SK-N-SH (cell line): ENCODE data around the gene CCNI2. TPM values are rescaled to one million over a fixed set of nuclear protein-coding genes. Genes with fewer than 3 reads are reported as not detected.
A peak's percentile ranks its signal among the peaks of the same experiment; 100 is the strongest.

ENCODE experiments used
- CTCF ChIA-PET: fragments of 300-600, 350-600 bp; formaldehyde crosslinking; extraction: SDS; loops from one replicate; lab custom pipeline; 2021; lab: Yijun Ruan, JAX
- POLR2A ChIA-PET: fragments of 350-600 bp; sonication (Branson Sonifier 250); formaldehyde crosslinking; extraction: SDS; loops from one replicate; lab custom pipeline; 2020; ENCODE audit warnings: antibody characterized with exemption, inconsistent platforms; lab: Yijun Ruan, JAX
- DNase-seq: peaks from one replicate; pipeline ENCODE4 v3.0.0; 2012
- H2AFZ ChIP-seq: fragments of 200-600 bp; sonication (generic); 2 replicates; pipeline ENCODE4 v1.8.1; 2016; ENCODE audit warnings: antibody characterized with exemption, mild to moderate bottlenecking, low read depth
- H3F3A ChIP-seq: fragments of 200-600 bp; sonication (generic); replicated peaks from 2 replicates; pipeline ENCODE3; 2016; ENCODE audit warnings: antibody characterized with exemption, mild to moderate bottlenecking; ENCODE audit not compliant: insufficient read depth
- H3K27ac ChIP-seq, 2 experiments: fragments of 200-500 bp in 1 of 2; fragments of 200-600 bp in 1 of 2; sonication (Bioruptor generic) in 1 of 2; sonication (generic), shearing (Covaris generic) in 1 of 2; 2 replicates each; pipeline versions ENCODE4 v1.5.1 to v1.6.1; 2014 to 2016; ENCODE audit warnings: low read depth in 2 of 2, inconsistent platforms in 1 of 2, low read length in 1 of 2, mild to moderate bottlenecking in 1 of 2, mixed read lengths in 1 of 2
- H3K27me3 ChIP-seq: fragments of 200-600 bp; sonication (generic), shearing (Covaris generic); 2 replicates; pipeline ENCODE4 v1.6.1; 2016; ENCODE audit warnings: mixed run types; ENCODE audit not compliant: insufficient read depth
- H3K36me3 ChIP-seq, 2 experiments: fragments of 200-500 bp in 1 of 2; fragments of 200-600 bp in 1 of 2; sonication (Bioruptor generic) in 1 of 2; sonication (generic) in 1 of 2; replicated peaks in 1 of 2; 2 replicates each; pipeline versions ENCODE3 to v1.5.1; 2014 to 2016; ENCODE audit warnings: low read length in 1 of 2, mild to moderate bottlenecking in 1 of 2; ENCODE audit not compliant: insufficient read depth in 2 of 2, control insufficient read depth in 1 of 2
- H3K4me1 ChIP-seq, 2 experiments: fragments of 200-500 bp in 1 of 2; fragments of 200-600 bp in 1 of 2; sonication (Bioruptor generic) in 1 of 2; sonication (generic), shearing (Covaris generic) in 1 of 2; 2 replicates each; pipeline versions ENCODE4 v1.5.1 to v1.6.1; 2014 to 2016; ENCODE audit warnings: low read depth in 1 of 2, low read length in 1 of 2, mixed run types in 1 of 2; ENCODE audit not compliant: insufficient read depth in 2 of 2, control insufficient read depth in 1 of 2
- H3K4me2 ChIP-seq: fragments of 200-600 bp; sonication (generic), shearing (Covaris generic); 2 replicates; pipeline ENCODE4 v1.6.1; 2017; ENCODE audit warnings: mixed run types
- H3K4me3 ChIP-seq, 2 experiments: fragments of 200-500 bp in 1 of 2; fragments of 200-600 bp in 1 of 2; sonication (Bioruptor generic) in 1 of 2; sonication (generic), shearing (Covaris generic) in 1 of 2; 2 replicates each; pipeline versions ENCODE4 v1.5.1 to v1.8.1; 2014 to 2016; ENCODE audit warnings: low read depth in 2 of 2, inconsistent platforms in 1 of 2, low read length in 1 of 2, mild to moderate bottlenecking in 1 of 2, mixed read lengths in 1 of 2, moderate library complexity in 1 of 2
- H3K79me2 ChIP-seq: fragments of 200-600 bp; sonication (generic); 2 replicates; pipeline ENCODE4 v1.8.1; 2017; ENCODE audit warnings: mild to moderate bottlenecking; ENCODE audit not compliant: insufficient read depth
- H3K9ac ChIP-seq: fragments of 200-600 bp; sonication (generic); 2 replicates; pipeline ENCODE4 v1.6.1; 2017; ENCODE audit warnings: mixed run types
- H3K9me2 ChIP-seq: fragments of 200-600 bp; sonication (generic); 2 replicates; pipeline ENCODE4 v1.6.1; 2017; ENCODE audit warnings: mixed run types
- H3K9me3 ChIP-seq: fragments of 200-600 bp; sonication (generic); 2 replicates; pipeline ENCODE4 v1.6.1; 2017; ENCODE audit warnings: mixed run types, mild to moderate bottlenecking, moderate library complexity
- H4K20me1 ChIP-seq: fragments of 200-600 bp; sonication (generic); 2 replicates; pipeline ENCODE4 v1.6.1; 2017; ENCODE audit warnings: mild to moderate bottlenecking, mixed run types; ENCODE audit not compliant: insufficient read depth
- CHD2 ChIP-seq: fragments of 150-350 bp; IDR thresholded peaks from 2 replicates; pipeline ENCODE4 v1.6.1; 2018; ENCODE audit warnings: low read length; ENCODE audit not compliant: partially characterized antibody
- CTCF ChIP-seq: fragments of 200-600 bp; sonication (generic); IDR thresholded peaks from 2 replicates; pipeline ENCODE4 v1.6.1; 2017; ENCODE audit warnings: antibody characterized with exemption, mild to moderate bottlenecking, moderate library complexity
- ELF1 ChIP-seq: IDR thresholded peaks from 2 replicates; pipeline ENCODE4 v1.4.0; 2012
- EP300 ChIP-seq, 2 experiments: IDR thresholded peaks; 2 replicates each; pipeline versions ENCODE4 v1.4.0 to v1.6.1; 2012; ENCODE audit warnings: borderline replicate concordance in 1 of 2, low read depth in 1 of 2, low read length in 1 of 2
- FOSL2 ChIP-seq: IDR thresholded peaks from 2 replicates; pipeline ENCODE4 v1.4.0; 2012; ENCODE audit warnings: low read depth, mild to moderate bottlenecking, moderate library complexity, borderline replicate concordance
- FOXM1 ChIP-seq: IDR thresholded peaks from 2 replicates; pipeline ENCODE4 v1.4.0; 2012; ENCODE audit warnings: low read depth, mild to moderate bottlenecking
- IRF3 ChIP-seq: fragments of 150-350 bp; IDR thresholded peaks from 2 replicates; pipeline ENCODE4 v1.6.1; 2016; ENCODE audit warnings: mild to moderate bottlenecking, low read depth, low read length
- MAX ChIP-seq: IDR thresholded peaks from 2 replicates; pipeline ENCODE4 v1.4.0; 2012; ENCODE audit warnings: low read depth
- MEF2A ChIP-seq: IDR thresholded peaks from 2 replicates; pipeline ENCODE4 v1.4.0; 2012; ENCODE audit warnings: low read depth, borderline replicate concordance
- NFIC ChIP-seq: IDR thresholded peaks from 2 replicates; pipeline ENCODE4 v1.4.0; 2012; ENCODE audit warnings: borderline replicate concordance
- NRF1 ChIP-seq: IDR thresholded peaks from 2 replicates; pipeline ENCODE4 v1.6.1; 2012; ENCODE audit warnings: low read depth, mild to moderate bottlenecking, low read length
- RAD21 ChIP-seq: IDR thresholded peaks from 2 replicates; pipeline ENCODE4 v1.6.1; 2012; ENCODE audit warnings: mild to moderate bottlenecking, low read length
- SMC3 ChIP-seq: IDR thresholded peaks from 2 replicates; pipeline ENCODE4 v1.6.1; 2012; ENCODE audit warnings: low read depth, low read length, improper control_type of control experiment
- TAF1 ChIP-seq: IDR thresholded peaks from 2 replicates; pipeline ENCODE4 v1.6.1; 2012; ENCODE audit warnings: low read depth, mild to moderate bottlenecking, low read length, moderate library complexity, borderline replicate concordance
- USF1 ChIP-seq: IDR thresholded peaks from 2 replicates; pipeline ENCODE4 v1.4.0; 2012; ENCODE audit warnings: low read depth, borderline replicate concordance
- USF2 ChIP-seq: fragments of 150-350 bp; IDR thresholded peaks from 2 replicates; pipeline ENCODE4 v1.6.1; 2017; ENCODE audit warnings: antibody characterized with exemption, low read length, low read depth, borderline replicate concordance
- ZBTB33 ChIP-seq: IDR thresholded peaks from 2 replicates; pipeline ENCODE4 v1.4.0; 2012; ENCODE audit warnings: low read depth, borderline replicate concordance
- WGBS: methylation state at CpG from one replicate; pipeline ENCODE4 v1.1.6; 2017; ENCODE audit warnings: low lambda C conversion rate; 5-methylcytosine and 5-hydroxymethylcytosine counted together
- polyA plus RNA-seq, 3 experiments: library from polyadenylated mRNA; depleted of rRNA; stranded (reverse); fragments of >200 nt; gene quantifications; 2 replicates each; pipeline ENCODE4 v1.2.3, GENCODE V29; 2012

Gene CCNI2
- polyA plus RNA-seq, 1 of the 3 experiments (the other 2 are of a cell fraction), result 0.05 TPM

- no peak overlapping the region for H2AFZ ChIP-seq
- no peak for TF ChIP-seq EP300 (IDR thresholded peaks at IDR 0.05; ENCODE audit: borderline replicate concordance in 1 of 2, low read depth in 1 of 2, low read length in 1 of 2)
- no peak for TF ChIP-seq IRF3
- TF ChIP-seq, all 33 proteins: peak for 0
- no peaks in the 10 kb centered on the region for H4K20me1 ChIP-seq
- ChIA-PET CTCF (no interaction called here), POLR2A (no interaction called here)
- H3K9me3 ChIP-seq, result no peaks in the 10 kb centered on the region
- H3F3A ChIP-seq, result peaks cover 10% of the 10 kb centered on the region
- H3K4me2 ChIP-seq, result no peak overlapping the region
- H3K27me3 ChIP-seq, result no peaks in the 10 kb centered on the region
- no peak overlapping the region for H3K4me3 ChIP-seq
- DNase-seq, result no peak
- H3K9ac ChIP-seq, result no peak overlapping the region
- H3K27ac ChIP-seq, result no peak overlapping the region
- peaks cover 22 to 43% of the 10 kb centered on the region in 2 experiments for H3K36me3 ChIP-seq
- no peaks in the 10 kb centered on the region for H3K79me2 ChIP-seq
- H3K9me2 ChIP-seq, result no peaks in the 10 kb centered on the region
- no peaks in the 10 kb centered on the region; a peak in 2 of 4 replicates for H3K4me1 ChIP-seq
These were observed 38.6 kb upstream of the CCNI2 start for GRCh38 chr5:132708645-132709044.

GRCh38 chr5:132714456-132715307 is 32.5 kb upstream of the CCNI2 start:
- Histone ChIP-seq H3K9me2 (no peaks in the 10 kb centered on the region), H3K9me3 (no peaks in the 10 kb centered on the region), H3K4me1 (no peaks in the 10 kb centered on the region), H3K79me2 (no peaks in the 10 kb centered on the region), H3K27me3 (no peaks in the 10 kb centered on the region), H3F3A (peaks cover 10% of the 10 kb centered on the region), H3K4me3 (no peak overlapping the region), H4K20me1 (no peaks in the 10 kb centered on the region), H2AFZ (no peak overlapping the region), H3K36me3 (peaks cover 21 to 32% of the 10 kb centered on the region in 2 experiments), H3K9ac (no peak overlapping the region), H3K4me2 (no peak overlapping the region), H3K27ac (no peak overlapping the region)
- ChIA-PET CTCF (interaction anchor here (0.6 to 2.3 kb wide), 16 partner anchors 9 to 188 kb away, joined by 3 to 20 read pairs (median 3); partner anchors contain the start of gene IL4), POLR2A (no interaction called here)
- no peak for DNase-seq
- 83% methylated on average over 11 of the region's 11 CpGs for WGBS
- no peak for TF ChIP-seq USF2
- no peak for TF ChIP-seq NRF1
- TF ChIP-seq ELF1, result no peak
- TF ChIP-seq MEF2A, result no peak
- peak; percentile 69 for TF ChIP-seq CTCF
- no peak for TF ChIP-seq NFIC
- no peak for TF ChIP-seq IRF3
- no peak for TF ChIP-seq TAF1
- no peak for TF ChIP-seq FOXM1
- no peak for TF ChIP-seq MAX
- TF ChIP-seq ZBTB33, result no peak
- no peak for TF ChIP-seq CHD2
- no peak for TF ChIP-seq FOSL2
- TF ChIP-seq SMC3, result peak; percentile 12; the same call in 1 of the 2 replicates
- TF ChIP-seq EP300 (IDR thresholded peaks at IDR 0.05; ENCODE audit: borderline replicate concordance in 1 of 2, low read depth in 1 of 2, low read length in 1 of 2), result no peak
- no peak for TF ChIP-seq USF1
- peak; percentile 40 for TF ChIP-seq RAD21
